ENCODE results near the gene PDCD1. TPM values are rescaled to one million over a fixed set of nuclear protein-coding genes. Genes with fewer than 3 reads are reported as not detected.
"Not testable (repeated sequence)": the region's sequence is repeated elsewhere in the genome, so short reads cannot be mapped to it uniquely, and the experiment has no call there.

PDCD1 gene
- total RNA-seq, 1 experiment from 2014 or later: not detected

DNA sequence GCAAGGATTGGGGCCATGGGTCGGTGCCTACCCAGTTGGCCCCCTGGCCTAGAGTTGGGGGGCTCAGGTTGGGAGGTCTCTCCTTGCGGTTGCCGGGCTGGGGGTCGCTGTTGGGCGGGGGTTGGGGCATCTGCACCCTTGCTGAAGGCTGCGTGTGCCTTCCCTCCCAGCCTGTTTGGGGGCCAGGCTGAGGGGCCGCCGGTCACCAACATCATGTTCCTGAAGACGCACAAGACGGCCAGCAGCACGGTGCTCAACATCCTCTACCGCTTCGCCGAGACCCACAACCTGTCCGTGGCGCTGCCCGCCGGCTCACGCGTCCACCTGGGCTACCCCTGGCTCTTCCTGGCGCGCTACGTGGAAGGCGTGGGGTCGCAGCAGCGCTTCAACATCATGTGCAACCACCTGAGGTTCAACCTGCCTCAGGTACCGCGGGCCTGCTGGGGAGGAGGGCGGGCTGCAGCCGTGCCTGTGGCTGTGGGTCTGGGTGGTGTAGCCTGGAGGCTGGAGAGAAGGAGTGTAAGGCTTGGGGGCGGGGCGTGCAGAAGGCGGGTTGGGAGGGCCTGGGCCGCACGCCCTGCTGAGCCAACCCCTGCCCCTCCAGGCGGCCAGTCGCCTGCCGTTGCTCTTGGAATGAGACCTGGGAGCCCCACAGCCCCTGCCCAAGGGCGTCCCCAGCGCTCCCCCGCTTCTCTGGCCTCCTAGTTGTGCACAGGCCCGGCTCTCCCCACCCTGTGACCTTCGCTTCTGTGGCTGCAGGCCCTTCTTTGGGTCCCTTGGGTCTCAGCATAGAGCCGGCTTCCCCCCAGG is 56.9 kb downstream of the PDCD1 start:
- H3K9me2 ChIP-seq (replicated peaks; ENCODE audit: insufficient read depth, low read length): no peaks in the 10 kb centered on the region
- H2AFZ ChIP-seq (ENCODE audit: low read length): no peak overlapping the region
- no peaks in the 10 kb centered on the region for H3K9me3 ChIP-seq (ENCODE audit: low read length)
- H3K27ac ChIP-seq (ENCODE audit: low read length): no peak overlapping the region
- no peaks in the 10 kb centered on the region for H4K20me1 ChIP-seq (ENCODE audit: insufficient read depth, low read depth, low read length)
- no peak overlapping the region for H3K9ac ChIP-seq (ENCODE audit: low read length)
- no peak overlapping the region for H3K4me3 ChIP-seq (ENCODE audit: low read length)
- no peaks in the 10 kb centered on the region for H3K27me3 ChIP-seq (ENCODE audit: low read length)
- no peak overlapping the region for H3K4me2 ChIP-seq (ENCODE audit: low read depth, low read length, poor library complexity, severe bottlenecking)
- no peaks in the 10 kb centered on the region for H3K4me1 ChIP-seq (ENCODE audit: low read length)
- no peak for DNase-seq
- H3K79me2 ChIP-seq (ENCODE audit: low read length): no peaks in the 10 kb centered on the region
- no peaks in the 10 kb centered on the region for H3K36me3 ChIP-seq (ENCODE audit: insufficient read depth, low read length)

GRCh38 chr2:241800198-241800903 is 58.3 kb downstream of the PDCD1 start:
- not testable (repeated sequence) for DNase-seq; H3K4me2 ChIP-seq (ENCODE audit: low read depth, low read length, poor library complexity, severe bottlenecking)

More at GRCh38 chr2:241800198-241800903, 58.3 kb downstream of the PDCD1 start:
- not testable (repeated sequence) for H2AFZ ChIP-seq (ENCODE audit: low read length); H3K79me2 ChIP-seq (ENCODE audit: low read length); H3K27ac ChIP-seq (ENCODE audit: low read length); H3K9me3 ChIP-seq (ENCODE audit: low read length); H4K20me1 ChIP-seq (ENCODE audit: insufficient read depth, low read depth, low read length); H3K4me3 ChIP-seq (ENCODE audit: low read length); H3K27me3 ChIP-seq (ENCODE audit: low read length); H3K4me1 ChIP-seq (ENCODE audit: low read length); H3K9ac ChIP-seq (ENCODE audit: low read length); H3K9me2 ChIP-seq (replicated peaks; ENCODE audit: insufficient read depth, low read length); H3K36me3 ChIP-seq (ENCODE audit: insufficient read depth, low read length)

Other genes with a start within 250 kb of the PDCD1 start
- 45.4 and 107 TPM in 2 replicates for gene THAP4, start 221.7 kb downstream of the PDCD1 start, total RNA-seq (2014; rRNA removed; shearing (Covaris generic); ENCODE audit: low replicate concordance)
- gene ATG4B, start 221.2 kb downstream of the PDCD1 start, total RNA-seq (2014; rRNA removed; shearing (Covaris generic); ENCODE audit: low replicate concordance): 63.9 and 66.6 TPM in 2 replicates
- gene DTYMK, start 172.1 kb downstream of the PDCD1 start, total RNA-seq (2014; rRNA removed; shearing (Covaris generic); ENCODE audit: low replicate concordance): 29.1 and 32.0 TPM in 2 replicates
- 34.4 and 46.8 TPM in 2 replicates for gene ING5, start 156.9 kb downstream of the PDCD1 start, total RNA-seq (2014; rRNA removed; shearing (Covaris generic); ENCODE audit: low replicate concordance)
- 21.2 and 35.9 TPM in 2 replicates for gene D2HGDH, start 124.3 kb downstream of the PDCD1 start, total RNA-seq (2014; rRNA removed; shearing (Covaris generic); ENCODE audit: low replicate concordance)
- not detected in 2 replicates for gene GAL3ST2, start 82.1 kb downstream of the PDCD1 start, total RNA-seq (2014; rRNA removed; shearing (Covaris generic); ENCODE audit: low replicate concordance)
- not detected in 2 replicates for gene NEU4, start 49.7 kb downstream of the PDCD1 start, total RNA-seq (2014; rRNA removed; shearing (Covaris generic); ENCODE audit: low replicate concordance)
- not detected in 2 replicates for gene RTP5, start 10.8 kb upstream of the PDCD1 start, total RNA-seq (2014; rRNA removed; shearing (Covaris generic); ENCODE audit: low replicate concordance)